GM18526 (cell line): Measurements from ENCODE around the gene OTOP2.

Experiments used
- POLR2A ChIP-seq: IDR thresholded peaks from 3 replicates; pipeline ENCODE4 v1.6.1; 2011; ENCODE audit not compliant: insufficient read length; ENCODE audit errors: extremely low read depth

OTOP2 gene

DNA sequence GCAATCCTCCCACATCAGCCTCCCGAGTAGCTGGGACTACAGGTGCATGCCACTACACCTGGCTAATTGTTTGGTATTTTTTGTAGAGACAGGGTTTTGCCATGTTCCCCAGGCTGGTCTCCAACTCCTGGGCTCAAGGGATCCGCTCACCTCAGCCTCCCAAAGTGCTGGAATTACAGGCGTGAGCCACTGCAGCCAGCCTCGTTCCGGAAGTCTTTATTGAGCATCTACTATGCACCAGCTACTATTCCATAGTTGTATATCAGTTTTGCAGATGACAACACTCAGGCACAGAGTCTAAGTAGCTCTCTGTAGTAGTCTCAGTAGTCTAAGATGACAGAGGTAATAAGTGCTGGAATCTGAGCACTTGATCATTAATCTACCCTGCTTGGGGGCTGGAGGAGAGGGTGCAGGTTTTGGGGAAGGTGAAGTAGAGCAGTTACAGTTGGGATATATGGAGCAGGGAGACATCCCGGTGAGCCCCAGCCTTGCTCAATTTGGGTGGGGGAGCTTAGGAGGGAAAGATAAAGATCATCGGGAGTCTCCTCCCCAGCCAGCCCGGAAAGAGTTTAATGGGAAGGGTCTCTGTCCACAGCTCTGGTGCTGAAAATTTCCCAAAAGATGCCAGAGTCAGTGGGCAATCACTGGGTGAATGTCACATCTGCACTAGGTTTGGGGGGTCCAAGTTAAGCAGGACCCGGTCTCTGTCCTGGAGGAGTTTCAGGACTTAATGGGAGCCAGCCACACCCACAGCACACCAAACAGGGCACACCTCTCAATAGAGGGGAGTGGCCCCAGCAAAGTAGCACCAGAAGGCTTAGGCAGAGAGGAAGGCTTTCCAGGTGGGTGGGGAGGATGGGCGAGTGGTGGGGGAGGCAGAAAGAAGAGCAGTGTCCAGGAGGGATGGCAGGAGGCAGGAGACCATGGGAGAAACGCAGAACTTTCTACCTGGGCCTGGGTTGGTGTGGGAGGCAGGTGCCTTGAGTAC, 13.3 kb downstream of the OTOP2 start:
- no peak for TF ChIP-seq POLR2A

- TF ChIP-seq POLR2A = no peak
Observed at GRCh38 chr17:74938194-74938950, 14.3 kb downstream of the OTOP2 start.

DNA sequence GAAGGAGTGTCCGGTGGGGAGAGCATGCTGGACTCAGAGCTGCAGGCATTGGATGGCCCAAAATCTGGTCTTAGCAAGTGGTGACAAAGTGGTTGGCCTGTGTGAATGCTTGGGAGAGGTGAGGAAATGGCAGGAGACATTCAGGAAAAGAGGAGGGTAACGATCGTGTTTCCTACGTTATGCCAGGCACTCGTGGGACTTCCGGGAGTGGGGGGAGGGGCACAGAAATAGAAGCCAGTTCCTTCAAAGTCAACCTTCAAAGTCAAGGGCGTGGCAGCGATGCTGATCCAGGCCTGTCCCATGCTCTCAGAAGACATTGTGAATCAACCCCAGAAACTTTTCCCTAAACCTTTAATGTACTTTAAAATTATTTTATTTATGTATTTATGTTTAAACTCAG, 15.5 kb downstream of the OTOP2 start:
- TF ChIP-seq POLR2A = no peak

DNA sequence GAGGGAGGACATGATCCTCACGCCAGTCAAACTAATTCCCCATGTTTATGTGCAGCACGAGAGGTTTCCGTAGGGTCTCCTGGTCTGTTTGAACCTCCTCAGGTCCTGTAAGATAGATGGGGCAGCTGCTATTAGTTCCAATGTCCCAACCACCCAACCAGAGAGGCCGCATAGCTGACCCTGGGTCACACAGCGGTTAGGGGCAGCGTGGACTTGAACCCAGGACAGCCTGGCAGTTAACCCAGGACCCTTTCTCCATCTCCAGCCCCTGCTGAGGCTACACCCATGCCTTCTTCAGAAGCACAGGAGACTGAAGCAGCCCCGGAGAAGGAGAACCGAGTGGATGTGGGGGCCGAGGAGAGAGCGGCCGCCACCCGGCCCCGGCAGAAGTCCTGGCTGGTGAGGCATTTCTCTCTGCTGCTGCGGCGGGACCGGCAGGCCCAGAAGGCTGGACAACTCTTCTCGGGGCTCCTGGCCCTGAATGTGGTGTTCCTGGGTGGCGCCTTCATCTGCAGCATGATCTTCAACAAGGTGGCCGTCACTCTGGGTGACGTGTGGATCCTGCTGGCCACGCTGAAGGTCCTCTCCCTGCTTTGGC, 17.2 kb downstream of the OTOP2 start:
- TF ChIP-seq POLR2A = no peak

DNA sequence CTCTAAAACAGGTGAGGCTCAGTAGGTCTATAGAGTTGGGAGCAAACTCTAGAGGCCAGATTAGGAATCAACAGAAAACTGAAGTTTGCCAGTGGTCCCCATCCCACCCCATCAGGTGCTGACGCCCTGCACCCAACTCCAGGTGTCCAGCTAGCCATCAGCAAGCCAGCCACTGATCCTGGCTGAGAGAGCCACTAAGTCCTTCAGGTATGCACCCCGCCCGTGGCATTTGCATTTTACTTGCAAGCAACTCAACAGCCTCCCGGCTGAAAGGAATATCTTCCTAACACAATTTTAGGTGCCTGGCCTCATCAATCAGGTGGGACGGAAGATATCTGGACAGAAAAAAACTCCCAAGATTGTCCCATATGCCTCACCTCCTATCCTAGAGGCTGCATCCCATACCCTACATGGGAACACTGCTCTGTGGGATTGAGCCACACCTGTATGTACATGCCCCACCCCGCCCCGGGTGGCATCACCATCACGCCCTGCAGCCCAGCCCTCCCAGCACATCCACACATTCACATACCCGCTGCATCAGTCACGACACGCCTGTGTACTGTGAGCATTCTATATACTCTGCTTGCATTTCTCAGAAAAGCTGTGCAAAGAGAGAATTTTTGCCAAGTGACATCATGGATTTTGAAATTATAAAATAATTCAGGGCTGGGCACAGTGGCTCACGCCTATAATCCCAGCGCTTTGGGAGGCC, 19.9 kb downstream of the OTOP2 start:
- no peak for TF ChIP-seq POLR2A

DNA sequence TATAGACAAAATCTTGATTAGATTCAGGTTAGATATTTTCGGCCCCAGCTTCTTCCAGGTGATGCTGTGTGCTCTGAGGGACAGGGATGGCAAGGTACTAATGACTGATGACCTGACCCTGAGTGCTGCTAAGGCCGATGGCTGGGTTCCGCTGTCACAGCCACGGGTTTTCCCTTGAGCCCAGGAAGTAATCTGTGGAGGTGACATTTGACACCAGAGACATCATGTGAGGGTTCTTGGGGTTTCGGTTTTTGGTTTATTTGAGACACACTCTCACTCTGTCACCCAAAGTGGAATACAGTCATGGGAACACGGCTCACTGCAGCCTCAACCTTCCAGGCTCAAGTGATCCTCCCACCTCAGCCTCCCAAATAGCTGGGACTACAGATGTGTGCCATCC, 21.5 kb downstream of the OTOP2 start:
- TF ChIP-seq POLR2A = no peak

DNA sequence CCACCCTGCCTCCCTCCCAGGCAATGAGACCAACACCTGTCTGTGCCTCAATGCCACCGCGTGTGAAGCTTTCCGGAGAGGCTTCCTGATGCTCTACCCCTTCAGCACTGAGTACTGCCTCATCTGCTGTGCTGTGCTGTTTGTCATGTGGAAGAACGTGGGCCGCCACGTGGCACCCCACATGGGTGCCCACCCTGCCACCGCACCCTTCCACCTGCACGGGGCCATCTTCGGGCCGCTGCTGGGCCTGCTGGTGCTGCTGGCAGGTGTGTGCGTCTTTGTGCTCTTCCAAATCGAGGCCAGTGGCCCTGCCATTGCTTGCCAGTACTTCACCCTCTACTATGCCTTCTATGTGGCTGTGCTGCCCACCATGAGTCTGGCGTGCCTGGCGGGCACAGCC, 22.6 kb downstream of the OTOP2 start:
- no peak for TF ChIP-seq POLR2A

DNA sequence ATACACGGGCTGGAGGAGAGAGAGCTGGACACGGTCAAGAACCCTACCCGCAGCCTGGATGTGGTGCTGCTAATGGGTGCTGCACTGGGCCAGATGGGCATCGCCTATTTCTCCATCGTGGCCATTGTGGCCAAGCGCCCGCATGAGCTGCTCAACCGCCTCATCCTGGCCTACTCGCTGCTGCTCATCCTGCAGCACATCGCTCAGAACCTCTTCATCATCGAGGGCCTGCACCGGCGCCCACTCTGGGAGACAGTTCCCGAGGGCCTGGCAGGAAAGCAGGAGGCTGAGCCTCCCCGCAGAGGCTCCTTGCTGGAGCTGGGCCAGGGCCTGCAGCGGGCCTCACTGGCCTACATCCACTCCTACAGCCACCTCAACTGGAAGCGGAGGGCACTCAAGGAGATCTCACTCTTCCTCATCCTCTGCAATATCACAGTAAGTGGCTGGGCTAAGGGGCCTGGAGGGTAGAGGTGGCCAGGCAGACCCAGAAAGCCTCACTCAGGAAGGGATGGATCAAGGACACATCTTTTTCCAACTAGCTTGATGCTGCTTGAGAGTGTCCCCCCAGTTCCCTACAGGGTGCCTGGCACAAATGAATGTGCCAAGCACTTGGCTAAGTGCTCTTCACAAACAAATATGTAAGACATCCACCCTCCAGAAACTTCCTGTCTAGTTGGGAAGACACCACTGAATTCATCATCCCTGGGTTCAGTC, 23.1 kb downstream of the OTOP2 start:
- TF ChIP-seq POLR2A = no peak

GRCh38 chr17:74949455-74950115, 25.5 kb downstream of the OTOP2 start:
- TF ChIP-seq POLR2A = no peak

DNA sequence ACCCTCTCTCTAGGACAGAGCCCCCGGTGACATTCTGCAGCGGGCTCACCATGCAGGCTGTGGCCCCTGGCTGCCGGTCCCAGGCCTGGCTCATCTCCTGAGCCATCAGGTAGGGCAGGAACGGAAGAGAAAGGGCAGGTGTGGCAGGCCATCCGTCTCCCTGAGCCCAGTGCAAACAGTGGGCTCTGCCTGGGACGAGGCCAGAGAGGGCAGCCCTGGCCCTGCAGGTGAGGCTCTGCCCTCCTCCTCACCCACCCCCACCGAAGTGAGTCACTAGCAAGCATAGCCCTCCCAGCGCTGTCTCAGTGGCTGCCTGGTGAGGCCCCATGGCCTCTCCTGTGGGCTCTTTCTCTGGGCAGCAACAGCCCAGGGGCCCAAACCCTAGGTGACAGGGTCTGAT, 26.1 kb downstream of the OTOP2 start:
- TF ChIP-seq POLR2A = no peak

- no peak for TF ChIP-seq POLR2A
Observed at GRCh38 chr17:74951065-74951464, 27.0 kb downstream of the OTOP2 start.

DNA sequence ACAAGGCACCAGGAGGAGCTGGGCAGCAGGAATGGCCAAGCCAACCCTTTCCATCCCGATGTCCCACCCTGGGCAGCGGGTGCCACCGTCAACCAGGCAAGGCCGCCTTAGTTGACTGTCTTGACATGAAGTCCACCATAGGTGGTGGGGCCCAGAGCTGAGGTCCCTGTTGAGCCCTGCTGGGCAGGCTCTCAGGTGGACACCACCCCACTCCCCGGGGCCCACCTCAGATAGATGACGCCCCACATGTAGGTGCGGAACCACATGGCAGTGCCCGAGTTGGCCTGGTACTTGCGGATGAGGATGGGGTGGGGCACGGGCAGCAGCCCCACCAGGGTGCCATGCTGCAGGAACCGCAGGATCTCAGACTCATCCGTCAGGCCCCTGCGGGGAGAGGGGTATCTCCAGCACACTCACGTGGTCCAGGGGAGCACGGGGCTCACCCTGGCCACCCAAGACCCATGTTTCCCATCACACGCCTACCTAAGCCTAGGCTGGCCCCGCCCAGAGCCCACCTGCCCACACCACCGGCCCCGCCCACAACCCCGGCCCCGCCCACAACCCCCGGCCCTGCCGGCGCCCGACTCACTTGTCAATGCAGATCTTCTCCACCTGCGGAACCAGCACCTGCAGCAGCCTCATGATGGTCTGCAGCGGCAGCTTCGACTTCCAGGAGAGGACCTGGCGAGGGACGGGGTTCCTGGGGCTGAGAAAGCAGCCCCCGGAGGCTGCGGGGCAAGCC, 27.8 kb downstream of the OTOP2 start:
- TF ChIP-seq POLR2A = no peak

DNA sequence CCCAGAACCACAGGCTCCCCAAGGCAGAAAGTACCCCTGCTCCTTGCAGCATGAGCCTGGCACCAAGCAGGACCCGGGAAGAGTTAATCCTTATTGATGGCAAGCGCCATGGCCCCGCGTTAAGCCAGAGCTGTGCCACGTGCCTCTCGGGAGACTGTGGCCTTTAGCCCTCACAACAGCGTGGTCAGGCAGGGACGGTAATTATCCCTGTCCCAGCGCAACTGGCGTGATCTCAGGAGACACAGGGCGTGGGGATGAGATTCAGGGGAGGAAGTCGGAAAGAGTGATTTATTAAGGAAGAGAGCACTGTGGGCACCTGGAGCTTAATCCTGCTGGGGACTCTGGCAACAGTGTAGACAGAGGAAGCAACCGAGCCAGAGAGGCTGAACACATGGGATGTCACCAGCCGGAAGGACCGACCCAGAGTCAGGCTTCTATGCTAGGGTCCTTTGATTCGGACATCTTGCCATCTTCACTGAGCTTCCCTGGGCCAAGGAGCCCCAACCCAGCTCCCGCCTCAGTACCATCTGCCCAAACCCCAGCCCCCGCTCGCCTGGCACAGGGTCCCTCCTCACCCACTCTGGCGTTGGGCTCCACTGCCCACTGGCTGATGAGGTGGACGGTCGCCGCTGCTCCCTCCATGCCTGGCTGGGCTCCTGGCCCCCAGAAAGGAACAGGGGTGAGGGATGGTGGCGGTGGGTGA, 28.5 kb downstream of the OTOP2 start:
- no peak for TF ChIP-seq POLR2A
